ENCODE data around the gene IGF2BP2.
"Not testable (repeated sequence)": the region's sequence is repeated elsewhere in the genome, so short reads cannot be mapped to it uniquely, and the experiment has no call there.

The IGF2BP2 gene

GRCh38 chr3:185797993-185798830, 26.6 kb downstream of the IGF2BP2 start:
- DNase-seq = no peak

GRCh38 chr3:185797108-185797881, 27.5 kb downstream of the IGF2BP2 start:
- peak; percentile 51 for DNase-seq

GRCh38 chr3:185796431-185797107, 28.3 kb downstream of the IGF2BP2 start:
- DNase-seq = peak; percentile 94

- no peak for DNase-seq
These were observed 31.5 kb downstream of the IGF2BP2 start for GRCh38 chr3:185793381-185793780.

DNA sequence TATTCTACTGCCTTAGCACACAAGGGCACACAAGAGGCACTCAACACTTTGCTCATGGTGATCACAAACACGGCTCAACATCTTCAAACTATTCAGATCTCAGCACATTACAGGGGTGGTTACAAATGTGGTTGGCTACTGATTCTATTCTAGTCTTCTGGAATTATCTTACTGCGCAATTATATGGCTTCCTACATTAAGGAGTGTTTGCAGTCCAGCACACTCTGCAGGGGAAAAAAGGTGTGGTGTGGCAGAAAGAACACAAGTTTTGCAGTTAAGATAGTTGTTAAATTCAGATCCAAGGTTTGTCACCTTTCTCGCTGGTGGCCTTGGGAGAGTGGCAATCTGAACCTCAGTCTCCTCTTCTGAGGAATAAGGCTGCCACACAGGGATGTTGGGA, 31.9 kb downstream of the IGF2BP2 start:
- no peak for DNase-seq

- DNase-seq = no peak
These were observed 34.7 kb downstream of the IGF2BP2 start for GRCh38 chr3:185789891-185790830.

DNA sequence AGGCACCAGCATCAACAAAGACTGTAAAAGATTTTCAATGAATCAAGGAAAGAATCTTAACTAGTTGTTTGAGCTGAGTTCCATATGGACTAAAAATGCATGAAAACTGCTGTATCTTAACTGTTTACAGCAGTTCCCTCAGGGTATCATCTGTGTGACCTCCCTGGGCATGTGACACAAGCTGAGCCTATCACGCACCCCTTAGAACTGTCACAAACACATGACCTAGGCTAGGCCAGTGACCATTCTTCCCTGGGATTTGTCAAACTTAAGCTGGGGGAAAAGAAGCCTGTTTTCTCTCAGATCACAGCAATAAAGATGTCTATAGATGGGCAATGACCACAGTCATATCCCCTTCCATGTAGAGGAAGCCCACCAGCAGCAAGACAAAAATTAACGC, 35.7 kb downstream of the IGF2BP2 start:
- DNase-seq = no peak

DNA sequence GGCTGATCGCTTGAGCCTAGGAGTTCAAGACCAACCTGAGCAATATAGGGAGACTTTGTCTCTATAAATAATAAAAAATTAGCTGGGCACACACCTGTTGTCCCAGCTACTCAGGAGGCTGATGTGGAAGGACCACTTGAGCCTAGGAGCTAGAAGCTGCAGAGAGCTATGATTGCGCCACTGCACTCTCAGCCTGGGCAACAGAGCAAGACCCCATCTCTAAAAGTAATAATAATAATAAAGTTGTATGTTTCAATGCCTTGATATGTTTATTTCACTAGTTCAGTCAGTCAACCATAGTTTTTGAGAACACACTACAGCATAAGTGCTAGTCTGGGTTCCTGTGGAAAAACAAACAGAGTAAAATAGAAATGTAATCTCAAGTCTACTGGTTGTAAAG, 36.5 kb downstream of the IGF2BP2 start:
- DNase-seq = no peak

DNA sequence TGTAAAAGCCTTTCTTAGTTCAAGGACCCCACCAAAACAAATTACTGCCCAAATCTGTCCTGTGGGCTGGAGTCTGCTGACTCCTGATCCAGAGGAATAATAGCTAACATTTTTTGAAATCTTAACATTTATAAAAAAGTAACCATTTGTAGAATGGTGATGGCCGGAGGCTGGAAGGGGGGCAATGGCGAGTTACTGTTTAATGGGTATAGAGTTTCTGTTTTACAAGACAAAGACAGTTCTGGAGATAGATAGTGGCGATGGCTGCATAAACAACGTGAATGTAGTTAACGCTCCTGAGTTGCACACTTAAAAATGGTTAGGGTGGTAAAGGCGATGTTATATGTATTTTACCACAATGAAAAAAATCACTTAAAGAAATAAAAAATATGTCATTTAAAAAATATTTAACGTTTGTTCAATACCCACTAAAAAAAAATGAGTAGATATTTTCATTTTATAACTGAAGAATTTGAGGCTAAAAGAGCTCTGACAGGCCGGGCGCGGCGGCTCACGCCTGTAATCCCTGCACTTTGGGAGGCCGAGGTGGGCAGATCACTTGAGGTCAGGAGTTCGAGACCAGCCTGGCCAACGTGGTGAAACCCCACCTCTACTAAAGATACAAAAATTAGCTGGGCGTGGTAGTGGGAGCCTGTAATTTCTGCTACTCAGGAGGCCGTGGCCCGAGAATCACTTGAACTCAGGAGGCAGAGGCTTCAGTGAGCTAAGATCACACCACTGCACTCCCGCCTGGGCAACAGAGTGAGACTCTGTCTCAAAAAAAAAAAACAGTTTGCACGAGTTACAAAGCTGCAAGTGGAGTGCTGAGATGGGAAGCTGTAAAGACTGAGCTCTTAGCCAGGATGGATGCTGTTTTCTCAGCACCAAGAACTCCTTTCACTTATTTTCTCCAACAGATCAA, 37.6 kb downstream of the IGF2BP2 start:
- DNase-seq = no peak

- DNase-seq = not testable (repeated sequence)
These were observed 38.6 kb downstream of the IGF2BP2 start for GRCh38 chr3:185786258-185786657.

GRCh38 chr3:185784317-185784716, 40.5 kb downstream of the IGF2BP2 start:
- DNase-seq = no peak

DNA sequence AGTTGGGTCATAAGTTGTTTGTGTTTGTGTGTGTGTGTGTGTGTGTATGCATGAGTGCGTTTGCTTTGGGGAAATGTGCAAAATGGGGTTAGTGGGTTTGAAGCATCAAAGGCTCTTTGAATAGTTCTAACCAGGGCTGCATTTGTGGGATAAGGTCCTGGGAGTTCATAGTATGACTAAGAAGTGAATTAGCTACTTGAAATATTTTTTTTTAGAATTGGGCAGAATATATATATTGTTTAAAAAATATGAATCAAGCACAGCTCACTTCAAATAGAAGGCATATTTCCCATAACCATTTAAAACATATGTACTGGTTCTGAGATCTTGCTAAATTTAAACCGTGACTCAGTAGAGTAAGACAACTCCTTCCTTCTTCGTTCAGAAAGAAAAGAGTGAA, 43.1 kb downstream of the IGF2BP2 start:
- no peak for DNase-seq

DNA sequence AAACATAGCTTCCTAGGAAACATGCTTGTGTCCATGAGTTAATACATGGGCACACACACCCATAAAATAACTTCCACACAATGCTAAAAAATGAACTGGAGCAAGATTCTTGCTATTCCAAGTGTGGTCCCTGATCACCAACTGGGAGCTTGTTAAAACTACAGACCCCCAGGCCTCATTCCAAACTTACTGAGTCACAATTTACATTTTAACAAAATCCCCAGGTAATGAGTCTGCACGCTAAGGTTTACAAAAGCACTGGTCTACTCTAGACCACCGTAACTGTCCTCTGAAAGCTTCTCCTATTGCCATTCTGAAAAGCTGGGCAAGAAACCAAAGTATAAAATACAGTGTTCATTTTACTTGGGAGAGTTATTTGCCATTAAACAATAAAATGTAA, 45.4 kb downstream of the IGF2BP2 start:
- no peak for DNase-seq

- no peak for DNase-seq
These were observed 46.0 kb downstream of the IGF2BP2 start for GRCh38 chr3:185778821-185779220.

DNA sequence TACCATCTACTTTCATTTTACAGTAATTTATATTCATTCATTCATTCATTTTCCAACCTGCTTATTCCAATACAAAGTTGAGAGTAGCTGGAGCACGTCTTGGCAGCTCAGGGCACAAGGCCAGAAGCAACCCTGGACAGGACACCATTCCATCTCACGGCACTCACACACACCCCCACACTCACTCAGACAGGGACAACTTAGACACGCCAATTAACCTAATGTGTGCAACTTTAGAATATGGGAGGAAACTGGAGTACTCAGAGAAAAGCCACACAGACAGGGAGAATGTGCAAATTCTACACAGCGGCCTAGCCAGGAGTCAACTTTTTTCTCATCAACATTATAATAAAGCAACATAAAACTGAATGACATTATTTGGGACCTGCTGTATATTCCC, 46.7 kb downstream of the IGF2BP2 start:
- no peak for DNase-seq

DNA sequence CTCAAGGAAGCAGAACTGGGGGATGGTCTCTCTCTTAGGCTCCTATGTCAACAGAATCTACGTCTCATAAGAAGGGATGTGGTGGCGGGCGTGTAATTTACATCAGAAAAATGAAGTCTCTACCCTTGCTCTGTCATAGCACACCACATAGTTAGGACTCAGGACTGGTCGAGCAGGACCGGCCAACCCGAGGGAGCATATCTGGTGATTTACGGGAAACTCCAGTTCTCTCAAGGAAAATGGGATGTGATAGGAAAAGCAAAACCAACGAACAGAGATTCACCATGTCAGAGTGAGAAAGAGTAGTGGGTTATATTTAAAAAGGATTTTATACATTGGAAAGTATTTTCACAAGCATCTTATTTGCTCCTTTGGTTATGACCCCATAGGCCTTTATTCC, 54.7 kb downstream of the IGF2BP2 start:
- DNase-seq = no peak

DNA sequence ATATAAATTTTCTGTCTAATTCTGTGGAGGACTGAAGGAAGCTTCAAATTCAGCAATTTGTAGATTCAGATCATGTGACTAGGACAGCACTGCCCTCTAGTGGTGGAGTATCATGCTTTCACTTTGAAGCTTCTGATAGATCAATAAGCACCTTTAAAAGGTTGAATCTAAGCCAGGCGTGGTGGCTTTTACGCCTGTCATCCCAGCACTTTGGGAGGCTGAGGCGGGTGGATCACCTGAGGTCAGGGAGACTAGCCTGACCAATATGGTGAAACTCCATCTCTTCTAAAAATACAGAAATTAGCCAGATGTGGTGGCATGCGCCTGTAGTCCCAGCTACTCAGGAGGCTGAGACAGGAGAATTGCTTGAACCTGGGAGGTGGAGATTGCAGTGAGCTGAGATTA, 56.3 kb downstream of the IGF2BP2 start:
- DNase-seq = peak; percentile 70

GRCh38 chr3:185767002-185767688, 57.7 kb downstream of the IGF2BP2 start:
- DNase-seq = no peak

DNA sequence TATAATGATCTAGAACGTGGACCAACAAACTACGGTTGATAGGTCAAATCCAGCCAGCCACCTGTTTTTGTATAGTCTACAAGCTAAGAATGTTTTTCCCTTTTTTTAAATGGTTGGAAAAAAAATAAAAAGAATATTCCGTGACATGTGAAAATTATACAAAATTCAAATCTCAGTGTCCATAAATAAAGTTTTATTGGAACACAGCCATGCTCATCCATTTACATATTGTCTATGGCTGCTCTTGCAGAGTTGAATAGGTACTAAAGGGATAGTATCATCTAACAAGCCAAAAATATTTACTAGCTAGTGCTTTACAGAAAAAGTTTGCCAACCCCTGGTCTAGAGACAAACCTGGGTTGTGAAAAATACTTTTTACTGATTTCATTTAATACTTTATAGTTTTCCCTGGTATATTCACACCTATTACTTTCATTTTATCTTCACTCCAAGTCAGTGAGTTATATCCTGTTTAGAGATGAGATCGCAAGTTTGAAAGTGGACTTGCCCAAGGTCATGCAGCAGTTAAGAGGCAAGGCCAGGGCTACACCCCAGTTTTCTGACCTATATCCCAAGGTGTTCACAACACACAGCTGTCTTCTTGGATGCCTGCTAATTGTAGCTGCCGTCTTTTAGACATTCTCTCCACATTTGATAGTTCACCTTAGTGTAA, 58.4 kb downstream of the IGF2BP2 start:
- no peak for DNase-seq

- DNase-seq = no peak
These were observed 59.9 kb downstream of the IGF2BP2 start for GRCh38 chr3:185764980-185765370.
